Globus pallidus (tissue), 1 donor: ENCODE results near the gene PCSK1N.
A peak's percentile ranks its signal among the peaks of the same experiment; 100 is the strongest.
"Not testable (repeated sequence)": the region's sequence is repeated elsewhere in the genome, so short reads cannot be mapped to it uniquely, and the experiment has no call there.

Experiments
- DNase-seq: peaks from one replicate; pipeline ENCODE4 v3.0.0-alpha.2; 2015; ENCODE audit warnings: low spot score

PCSK1N gene, protein sequence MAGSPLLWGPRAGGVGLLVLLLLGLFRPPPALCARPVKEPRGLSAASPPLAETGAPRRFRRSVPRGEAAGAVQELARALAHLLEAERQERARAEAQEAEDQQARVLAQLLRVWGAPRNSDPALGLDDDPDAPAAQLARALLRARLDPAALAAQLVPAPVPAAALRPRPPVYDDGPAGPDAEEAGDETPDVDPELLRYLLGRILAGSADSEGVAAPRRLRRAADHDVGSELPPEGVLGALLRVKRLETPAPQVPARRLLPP

DNA sequence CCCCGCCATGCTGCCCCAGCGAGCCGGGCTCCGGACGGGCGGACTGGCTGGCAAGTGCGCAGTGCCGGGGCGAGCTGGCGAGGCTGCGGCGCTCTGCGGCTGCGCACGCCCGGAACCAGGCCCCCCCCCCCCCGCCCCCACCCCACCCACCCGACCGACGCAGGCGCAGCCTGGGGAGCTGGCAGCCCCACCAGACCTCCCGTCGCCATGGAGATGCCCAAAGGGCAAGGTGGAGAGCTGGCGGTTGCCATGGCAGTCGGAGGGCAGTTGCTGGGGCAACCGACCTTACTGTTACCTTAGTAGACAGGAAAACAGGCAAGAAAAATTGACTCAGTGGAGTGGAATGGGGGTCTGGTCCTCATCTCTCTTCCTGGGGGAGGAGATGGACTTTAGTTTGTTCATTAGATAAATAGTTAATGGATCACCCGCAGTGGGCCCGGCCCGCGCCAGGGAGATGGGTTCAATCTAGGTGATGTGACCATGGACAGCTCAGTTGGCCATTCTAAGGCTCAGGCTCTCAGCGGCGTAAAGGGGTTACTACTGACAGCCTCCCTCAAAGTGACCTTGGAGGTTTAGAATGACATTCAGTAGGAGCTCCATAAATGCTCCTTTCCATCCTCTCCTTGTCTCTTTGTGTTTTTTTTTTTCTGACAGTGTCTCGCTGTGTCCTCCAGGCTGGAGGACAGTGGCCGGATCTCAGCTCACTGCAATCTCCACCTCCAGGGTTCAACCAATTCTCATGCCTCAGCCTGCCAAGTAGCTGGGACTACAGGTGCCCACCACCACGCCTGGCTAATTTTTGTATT is at the start of gene PCSK1N:
PCSK1N (minus strand) TSS at position 87 of the 806 bp plus-strand sequence; CDS start at position 9, 78 bp downstream.
- peak; percentile 9 for DNase-seq

GRCh38 chrX:48883729-48884128 is 48.3 kb upstream of the PCSK1N start:
- DNase-seq = no peak

- not testable (repeated sequence) for DNase-seq
These were observed 41.5 kb upstream of the PCSK1N start for GRCh38 chrX:48876944-48877343.

DNA sequence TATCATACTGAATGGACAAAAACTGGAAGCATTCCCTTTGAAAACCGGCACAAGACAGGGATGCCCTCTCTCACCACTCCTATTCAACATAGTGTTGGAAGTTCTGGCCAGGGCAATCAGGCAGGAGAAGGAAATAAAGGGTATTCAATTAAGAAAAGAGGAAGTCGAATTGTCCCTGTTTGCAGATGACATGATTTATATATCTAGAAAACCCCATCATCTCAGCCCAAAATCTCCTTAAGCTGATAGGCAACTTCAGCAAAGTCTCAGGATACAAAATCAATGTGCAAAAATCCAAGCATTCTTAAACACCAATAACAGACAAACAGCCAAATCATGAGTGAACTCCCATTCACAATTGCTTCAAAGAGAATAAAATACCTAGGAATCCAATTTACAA is 36.6 kb upstream of the PCSK1N start:
- DNase-seq = not testable (repeated sequence)

GRCh38 chrX:48864210-48864609 is 28.8 kb upstream of the PCSK1N start:
- DNase-seq = peak; percentile 0

DNA sequence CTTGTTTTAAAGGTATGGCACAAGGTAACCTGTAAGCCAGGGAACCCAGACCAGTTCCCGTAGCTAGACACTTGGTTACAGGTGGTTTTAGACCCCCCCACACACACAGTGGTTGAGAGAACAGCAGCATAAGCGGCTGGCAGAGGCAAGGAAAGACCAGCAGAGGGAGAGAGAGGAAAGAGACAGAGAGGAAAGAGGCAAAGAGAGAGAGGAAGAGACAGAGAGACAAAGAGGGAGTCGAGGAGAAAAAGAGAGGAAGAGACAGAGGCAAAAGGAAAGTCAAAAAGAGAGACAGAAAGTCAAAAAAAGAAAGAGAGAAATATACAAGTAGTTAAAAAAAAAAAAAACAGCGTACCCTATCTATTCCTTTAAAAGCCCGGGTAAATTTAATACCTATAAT is 19.5 kb upstream of the PCSK1N start:
- DNase-seq = no peak

GRCh38 chrX:48854121-48854804 is 18.9 kb upstream of the PCSK1N start:
- not testable (repeated sequence) for DNase-seq

- not testable (repeated sequence) for DNase-seq
These were observed 18.1 kb upstream of the PCSK1N start for GRCh38 chrX:48853494-48853893.

- DNase-seq = no peak
These were observed 17.4 kb upstream of the PCSK1N start for GRCh38 chrX:48852857-48853256.

GRCh38 chrX:48848847-48849246 is 13.4 kb upstream of the PCSK1N start:
- no peak for DNase-seq

- DNase-seq = no peak
These were observed 4.3 kb upstream of the PCSK1N start for GRCh38 chrX:48839686-48840085.

DNA sequence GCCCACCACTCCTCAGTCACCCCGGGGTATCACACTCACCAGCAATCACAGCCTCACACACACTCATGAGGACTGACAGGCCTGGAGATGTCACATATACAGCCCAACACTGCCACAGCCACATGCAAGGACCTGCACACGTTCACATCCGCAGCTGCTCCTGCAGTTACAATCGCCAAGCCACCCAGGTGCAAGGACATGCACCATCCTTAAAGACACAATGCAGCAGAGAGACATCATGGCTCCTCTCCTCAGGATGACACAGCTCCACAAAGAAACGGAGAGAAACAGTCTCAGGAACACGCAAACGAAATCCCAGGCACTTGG is 1.1 kb downstream of the PCSK1N start:
- DNase-seq = no peak

- peak; percentile 11 for DNase-seq
These were observed 1.8 kb downstream of the PCSK1N start for GRCh38 chrX:48833542-48834138.

- no peak for DNase-seq
These were observed 3.5 kb downstream of the PCSK1N start for GRCh38 chrX:48831909-48832291.

DNA sequence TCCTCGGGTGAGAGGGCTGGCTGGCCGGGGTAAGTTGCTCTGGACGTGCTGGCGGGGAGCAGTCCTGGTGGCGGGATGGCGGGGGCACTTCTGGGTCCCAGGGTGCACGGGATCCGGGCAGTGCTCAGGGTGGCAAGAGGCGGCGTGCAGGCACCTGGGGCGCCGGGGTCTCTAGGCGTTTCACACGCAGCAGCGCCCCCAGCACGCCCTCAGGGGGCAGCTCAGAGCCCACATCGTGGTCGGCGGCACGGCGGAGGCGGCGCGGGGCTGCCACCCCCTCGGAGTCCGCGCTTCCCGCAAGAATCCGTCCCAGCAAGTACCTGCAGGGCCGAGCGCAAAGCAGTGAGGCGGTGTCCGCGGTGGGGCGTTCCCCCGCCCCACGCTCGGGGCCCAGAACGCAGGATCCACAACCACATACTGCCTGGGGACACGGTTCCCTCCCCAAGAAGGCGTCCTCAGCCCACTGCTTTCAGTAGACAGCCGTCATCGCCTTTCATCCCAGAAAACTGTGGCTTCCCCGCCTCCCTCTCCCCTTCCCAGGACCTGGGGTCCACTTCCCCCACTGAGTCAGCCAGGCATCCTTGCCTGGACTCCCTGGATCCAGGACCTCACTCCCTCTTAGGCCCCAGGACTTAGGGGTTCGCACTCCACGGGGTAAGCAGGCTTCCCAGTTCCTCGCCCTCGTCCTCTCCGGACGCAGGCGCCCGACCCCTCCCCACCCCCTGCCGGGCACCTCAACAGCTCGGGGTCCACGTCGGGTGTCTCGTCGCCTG is 4.1 kb downstream of the PCSK1N start:
- no peak for DNase-seq

DNA sequence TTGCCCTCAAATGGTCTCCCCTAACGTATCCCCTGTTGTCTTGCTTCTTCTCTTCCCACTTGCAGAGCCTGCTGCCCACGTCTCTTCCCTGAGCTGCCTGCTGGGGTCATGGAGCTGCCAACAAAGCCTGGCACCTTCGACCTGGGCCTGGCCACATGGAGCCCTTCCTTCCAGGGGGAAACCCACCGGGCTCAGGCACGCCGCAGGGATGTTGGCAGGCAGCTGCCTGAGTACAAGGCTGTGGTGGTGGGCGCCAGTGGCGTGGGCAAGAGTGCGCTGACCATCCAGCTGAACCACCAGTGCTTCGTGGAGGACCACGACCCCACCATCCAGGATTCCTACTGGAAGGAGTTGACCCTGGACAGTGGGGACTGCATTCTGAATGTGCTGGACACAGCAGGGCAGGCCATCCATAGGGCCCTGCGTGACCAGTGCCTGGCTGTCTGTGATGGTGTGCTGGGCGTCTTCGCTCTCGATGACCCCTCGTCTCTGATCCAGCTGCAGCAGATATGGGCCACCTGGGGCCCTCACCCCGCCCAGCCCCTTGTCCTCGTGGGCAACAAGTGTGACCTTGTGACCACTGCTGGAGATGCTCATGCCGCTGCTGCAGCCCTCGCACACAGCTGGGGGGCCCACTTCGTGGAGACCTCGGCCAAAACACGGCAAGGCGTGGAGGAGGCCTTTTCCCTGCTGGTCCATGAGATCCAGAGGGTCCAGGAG is 6.2 kb downstream of the PCSK1N start:
- DNase-seq = no peak

GRCh38 chrX:48827654-48827968 is 7.8 kb downstream of the PCSK1N start:
- DNase-seq = no peak

DNA sequence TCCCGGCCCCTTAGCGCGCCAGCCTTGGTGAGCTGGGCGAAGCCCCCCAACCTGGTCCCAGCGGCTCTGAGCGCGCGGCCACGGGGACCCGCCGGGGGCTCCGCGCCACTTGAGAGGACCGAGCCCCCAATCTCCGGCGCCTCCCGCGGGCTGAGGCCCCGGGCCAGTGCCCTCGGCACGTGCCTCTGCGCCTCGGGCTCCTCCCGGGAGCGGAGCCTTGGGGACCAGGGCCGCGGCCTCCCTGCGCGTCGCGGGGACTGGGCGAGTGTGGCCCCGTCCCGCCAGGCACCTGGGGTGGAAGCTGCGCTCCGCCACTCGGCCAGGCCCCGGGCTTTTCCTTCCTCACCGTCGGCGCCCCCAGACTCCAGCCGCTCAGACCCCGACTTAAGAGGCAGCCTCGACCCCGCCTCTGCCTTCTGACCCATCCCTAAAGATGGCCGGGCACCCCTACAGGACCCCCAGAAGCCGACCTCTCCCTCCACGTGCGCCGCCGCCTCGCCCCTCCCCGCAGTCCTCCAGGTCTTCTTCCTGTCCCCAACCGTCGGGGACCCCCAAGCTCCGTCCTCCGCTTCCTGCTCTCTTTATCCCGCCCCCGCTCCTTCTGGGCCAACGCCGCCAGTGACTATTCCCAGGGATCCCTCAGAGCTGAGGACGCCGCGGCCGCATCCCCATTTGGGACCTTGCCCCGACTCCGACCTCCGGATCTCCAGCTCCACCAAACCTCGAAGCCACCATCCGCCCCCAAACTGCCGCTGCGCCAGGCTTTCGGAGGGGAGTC is 8.3 kb downstream of the PCSK1N start:
- DNase-seq = no peak

DNA sequence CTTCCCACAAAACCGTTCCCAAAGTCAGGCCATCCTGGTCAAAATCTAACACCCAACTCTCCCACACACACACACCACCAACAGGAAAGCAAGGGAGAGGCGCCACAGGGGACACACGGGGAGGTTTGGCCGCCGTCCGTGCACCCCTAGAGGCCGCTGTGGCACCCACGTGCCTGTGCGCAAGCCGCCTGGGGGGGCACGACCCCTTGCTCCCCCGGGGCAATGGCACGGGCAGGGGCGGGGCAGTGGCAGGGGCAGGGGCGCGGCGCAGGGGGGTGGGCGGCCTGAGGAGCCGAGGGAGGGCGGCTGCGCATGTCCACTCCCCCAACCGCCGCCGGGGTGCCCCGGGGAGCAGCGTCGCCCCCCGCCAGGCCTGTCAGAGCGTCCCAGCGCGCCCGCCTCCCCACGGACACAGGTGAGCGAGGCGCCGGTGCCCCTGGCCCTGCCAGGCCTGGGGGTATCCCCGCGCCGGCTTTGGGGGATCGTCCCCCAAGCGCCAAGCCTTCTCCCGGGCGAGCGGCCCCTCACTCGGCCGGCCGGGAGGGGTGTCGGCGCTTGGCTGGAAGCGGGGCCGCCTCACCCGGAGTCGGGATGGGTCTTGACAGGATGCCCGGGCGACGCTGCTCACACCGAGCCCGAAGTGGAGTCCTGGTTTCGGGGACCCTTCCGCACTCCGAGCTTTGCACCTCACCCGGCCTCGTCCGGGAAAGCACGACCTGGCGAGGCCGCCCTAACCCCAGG is 9.1 kb downstream of the PCSK1N start, which contains the start of gene ERAS:
ERAS (plus strand) TSS at position 379 of the 741 bp plus-strand sequence. CDS start 2,611 bp downstream, outside the sequence.
- no peak for DNase-seq

DNA sequence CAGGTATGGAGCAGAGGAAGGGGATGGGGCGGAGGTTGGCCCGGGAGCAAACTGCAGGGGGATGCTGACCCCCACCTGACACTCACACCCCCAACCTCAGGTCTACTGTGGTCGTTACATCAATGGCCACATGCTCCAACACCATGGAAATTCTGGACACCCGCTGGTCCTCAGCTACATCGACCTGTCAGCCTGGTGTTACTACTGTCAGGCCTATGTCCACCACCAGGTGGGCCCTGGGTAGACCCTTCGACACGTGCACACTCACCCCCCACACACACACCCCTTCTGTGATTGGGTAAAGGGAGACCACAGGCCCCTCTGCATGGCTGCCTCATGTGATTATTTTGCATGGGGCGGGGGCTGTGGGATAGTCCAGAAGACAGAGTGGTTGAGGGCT is 11.3 kb downstream of the PCSK1N start:
- DNase-seq = no peak
